ENCODE results near the gene SLC35C1.
A peak's percentile ranks its signal among the peaks of the same experiment; 100 is the strongest.
"Not testable (repeated sequence)": the region's sequence is repeated elsewhere in the genome, so short reads cannot be mapped to it uniquely, and the experiment has no call there.

Gene SLC35C1

GRCh38 chr11:45805305-45806071 lies 539 bp downstream of the SLC35C1 start:
- Histone ChIP-seq H3K27ac (ENCODE audit: low read depth, low read length) (peak overlapping the region; percentile 34; the same call in 1 of the 2 replicates), H3K9ac (ENCODE audit: low read length) (peak overlapping the region; percentile 79), H3K4me1 (ENCODE audit: control insufficient read depth, insufficient read depth, low read length) (peaks cover 22% of the 10 kb centered on the region; the same call in 1 of the 2 replicates), H3K9me3 (ENCODE audit: control insufficient read depth, insufficient read depth, low read depth, low read length) (no peaks in the 10 kb centered on the region), H3K27me3 (ENCODE audit: control insufficient read depth, insufficient read depth, low read length) (peaks cover 31% of the 10 kb centered on the region), H3K4me3 (ENCODE audit: low read depth, low read length) (peak overlapping the region; percentile 90), H3K36me3 (ENCODE audit: control insufficient read depth, insufficient read depth, low read length) (no peaks in the 10 kb centered on the region)

GRCh38 chr11:45806072-45806933 lies 1.4 kb downstream of the SLC35C1 start:
- H3K36me3 ChIP-seq (ENCODE audit: control insufficient read depth, insufficient read depth, low read length) = peaks cover 8% of the 10 kb centered on the region
- H3K4me3 ChIP-seq (ENCODE audit: low read depth, low read length) = peak overlapping the region; percentile 90
- H3K9ac ChIP-seq (ENCODE audit: low read length) = peak overlapping the region; percentile 79
- H3K4me1 ChIP-seq (ENCODE audit: control insufficient read depth, insufficient read depth, low read length) = peaks cover 22% of the 10 kb centered on the region; the same call in 1 of the 2 replicates
- H3K27me3 ChIP-seq (ENCODE audit: control insufficient read depth, insufficient read depth, low read length) = peaks cover 26% of the 10 kb centered on the region
- no peak overlapping the region for H3K27ac ChIP-seq (ENCODE audit: low read depth, low read length)
- no peaks in the 10 kb centered on the region for H3K9me3 ChIP-seq (ENCODE audit: control insufficient read depth, insufficient read depth, low read depth, low read length)

DNA sequence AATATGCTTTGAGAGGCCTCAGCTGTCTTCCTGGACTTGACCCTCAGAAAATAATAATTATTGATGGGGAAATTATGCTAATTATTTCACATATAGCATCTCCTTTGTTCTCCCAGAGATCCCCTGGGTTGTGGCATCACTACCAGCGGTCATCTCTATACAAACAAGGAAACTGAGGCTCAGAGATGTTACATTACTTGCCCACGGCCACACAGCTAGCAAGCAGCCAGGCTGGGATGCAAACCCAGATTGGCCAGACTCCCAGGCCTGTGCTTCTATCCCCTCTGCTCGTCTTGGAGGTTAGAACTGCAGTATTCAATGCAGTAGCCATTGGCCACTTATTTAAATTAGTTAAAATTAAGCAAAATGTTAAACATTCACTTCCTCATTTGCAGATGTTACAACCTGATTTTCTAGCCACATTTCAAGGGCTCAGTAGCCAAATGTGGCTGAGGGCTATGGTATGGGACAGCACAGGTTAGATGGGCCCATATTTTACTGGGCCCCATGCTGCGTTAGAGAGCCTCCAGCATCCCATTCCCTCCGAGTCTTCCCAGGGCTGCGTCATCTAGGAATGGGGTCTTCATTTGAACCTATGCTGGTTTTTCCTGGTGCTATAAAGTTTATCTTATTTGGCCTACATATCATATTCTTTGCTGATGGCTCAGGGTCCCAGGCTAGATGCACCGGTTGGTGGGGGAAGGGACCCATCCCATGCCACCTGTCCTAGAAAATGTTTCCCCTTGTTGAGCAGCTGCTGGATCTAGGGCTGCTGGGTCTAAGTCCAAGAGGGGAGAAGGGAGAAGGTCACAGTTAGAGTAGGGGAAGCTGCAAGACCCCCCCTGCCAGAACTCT lies 2.2 kb downstream of the SLC35C1 start:
- Histone ChIP-seq H3K27ac (ENCODE audit: low read depth, low read length) (no peak overlapping the region), H3K4me1 (ENCODE audit: control insufficient read depth, insufficient read depth, low read length) (peaks cover 22% of the 10 kb centered on the region; the same call in 1 of the 2 replicates), H3K9me3 (ENCODE audit: control insufficient read depth, insufficient read depth, low read depth, low read length) (no peaks in the 10 kb centered on the region), H3K4me3 (ENCODE audit: low read depth, low read length) (no peak overlapping the region), H3K27me3 (ENCODE audit: control insufficient read depth, insufficient read depth, low read length) (peaks cover 21% of the 10 kb centered on the region), H3K36me3 (ENCODE audit: control insufficient read depth, insufficient read depth, low read length) (peaks cover 16% of the 10 kb centered on the region), H3K9ac (ENCODE audit: low read length) (no peak overlapping the region)

DNA sequence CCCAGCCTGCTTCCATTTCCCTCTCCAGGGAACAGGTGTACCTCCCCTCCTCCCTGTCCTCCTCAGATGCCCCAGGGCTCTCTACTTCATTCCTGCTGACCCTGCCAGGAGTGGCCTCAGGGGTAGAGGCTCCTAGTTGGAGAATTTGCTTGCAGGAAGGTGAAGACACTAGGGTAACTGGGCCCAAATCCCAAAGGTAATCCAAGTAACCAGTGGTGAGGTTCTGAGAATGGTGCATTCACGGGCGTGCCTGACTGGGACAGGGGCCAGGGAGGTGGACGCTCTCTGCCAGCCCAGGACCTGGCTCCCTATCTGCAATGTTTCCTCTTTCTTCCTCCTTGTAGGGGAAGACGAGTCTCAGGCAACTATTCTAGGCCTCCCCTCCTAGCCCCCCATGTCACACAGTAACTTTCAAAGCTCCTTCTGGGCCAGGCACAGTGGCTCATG lies 2.9 kb downstream of the SLC35C1 start:
- Histone ChIP-seq H3K4me3 (ENCODE audit: low read depth, low read length) (no peak overlapping the region), H3K9me3 (ENCODE audit: control insufficient read depth, insufficient read depth, low read depth, low read length) (no peaks in the 10 kb centered on the region), H3K36me3 (ENCODE audit: control insufficient read depth, insufficient read depth, low read length) (peaks cover 16% of the 10 kb centered on the region), H3K27me3 (ENCODE audit: control insufficient read depth, insufficient read depth, low read length) (peaks cover 14% of the 10 kb centered on the region), H3K9ac (ENCODE audit: low read length) (no peak overlapping the region), H3K27ac (ENCODE audit: low read depth, low read length) (no peak overlapping the region), H3K4me1 (ENCODE audit: control insufficient read depth, insufficient read depth, low read length) (peaks cover 25% of the 10 kb centered on the region; the same call in 1 of the 2 replicates)

DNA sequence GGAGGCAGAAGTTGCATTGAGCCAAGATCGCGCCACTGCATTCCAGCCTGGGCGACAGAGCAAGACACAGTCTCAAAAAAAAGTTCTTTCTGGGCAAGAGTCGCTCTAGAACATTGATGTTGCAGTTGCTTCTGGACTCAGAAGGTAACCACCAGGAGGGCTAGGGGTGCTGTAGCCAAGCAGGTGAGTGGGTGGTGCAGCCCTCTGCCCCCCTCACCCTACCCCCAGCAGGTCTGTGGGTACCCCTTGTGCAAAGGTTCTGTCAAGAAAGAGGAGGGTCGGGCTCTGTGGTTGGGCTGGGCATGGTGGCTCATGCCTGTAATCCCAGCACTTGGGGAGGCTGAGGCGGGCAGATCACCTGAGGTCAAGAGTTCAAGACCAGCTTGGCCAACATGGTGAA lies 3.5 kb downstream of the SLC35C1 start:
- H3K4me3 ChIP-seq (ENCODE audit: low read depth, low read length); H3K9me3 ChIP-seq (ENCODE audit: control insufficient read depth, insufficient read depth, low read depth, low read length); H3K9ac ChIP-seq (ENCODE audit: low read length); H3K27ac ChIP-seq (ENCODE audit: low read depth, low read length); H3K27me3 ChIP-seq (ENCODE audit: control insufficient read depth, insufficient read depth, low read length): not testable (repeated sequence)
- Histone ChIP-seq H3K4me1 (ENCODE audit: control insufficient read depth, insufficient read depth, low read length) (peaks cover 26% of the 10 kb centered on the region; the same call in 1 of the 2 replicates), H3K36me3 (ENCODE audit: control insufficient read depth, insufficient read depth, low read length) (peaks cover 16% of the 10 kb centered on the region)

DNA sequence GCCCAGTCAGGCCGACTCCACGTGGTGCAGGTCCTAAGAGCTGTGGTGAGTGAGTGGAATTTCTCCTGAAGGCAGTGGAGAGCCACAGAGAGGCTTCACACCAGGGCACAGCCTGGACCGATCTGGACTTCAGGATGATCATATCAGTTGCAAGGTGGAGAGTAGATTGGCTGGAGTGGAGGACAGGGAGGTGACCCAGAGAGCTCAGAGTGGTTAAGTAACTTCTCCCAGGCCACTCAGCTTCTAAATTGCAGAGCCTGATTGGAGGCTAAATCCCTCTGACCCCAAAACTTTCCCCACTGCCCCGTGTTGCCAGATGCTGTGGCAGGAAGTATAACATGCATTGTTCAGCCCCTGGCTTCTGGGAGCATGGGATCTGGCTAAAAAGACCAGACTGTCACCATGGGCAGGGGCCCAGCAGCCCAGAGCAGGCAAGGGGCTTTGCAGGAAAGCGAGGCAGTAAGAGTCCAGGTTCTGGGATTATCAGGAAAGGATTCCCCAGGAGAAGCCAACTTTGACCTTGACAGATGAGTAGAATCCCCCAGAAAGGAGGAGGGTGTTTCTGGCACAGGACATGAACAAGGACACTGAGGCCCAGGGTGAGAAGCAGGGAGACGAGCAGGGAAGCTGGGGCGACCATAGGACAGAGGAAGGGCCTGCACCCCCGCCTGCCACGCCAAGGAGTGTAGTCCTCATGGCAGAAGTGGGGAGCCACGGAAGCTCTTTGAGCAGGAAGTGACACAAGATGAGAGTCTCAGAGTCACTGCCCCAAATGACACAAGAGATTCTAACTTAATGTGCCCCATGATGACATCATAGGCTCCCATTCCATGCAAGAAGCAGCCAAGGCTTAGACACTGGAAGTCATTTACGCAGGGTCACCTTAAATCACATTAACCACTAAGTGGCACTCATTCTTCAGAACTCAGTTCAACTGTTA lies 4.8 kb downstream of the SLC35C1 start:
- no peaks in the 10 kb centered on the region for H3K9me3 ChIP-seq (ENCODE audit: control insufficient read depth, insufficient read depth, low read depth, low read length)
- H3K36me3 ChIP-seq (ENCODE audit: control insufficient read depth, insufficient read depth, low read length) = peaks cover 16% of the 10 kb centered on the region
- H3K9ac ChIP-seq (ENCODE audit: low read length) = no peak overlapping the region
- H3K4me3 ChIP-seq (ENCODE audit: low read depth, low read length) = no peak overlapping the region
- no peaks in the 10 kb centered on the region for H3K27me3 ChIP-seq (ENCODE audit: control insufficient read depth, insufficient read depth, low read length)
- H3K27ac ChIP-seq (ENCODE audit: low read depth, low read length) = no peak overlapping the region
- peaks cover 26% of the 10 kb centered on the region; the same call in 1 of the 2 replicates for H3K4me1 ChIP-seq (ENCODE audit: control insufficient read depth, insufficient read depth, low read length)

GRCh38 chr11:45810431-45811108 lies 5.6 kb downstream of the SLC35C1 start:
- H3K27ac ChIP-seq (ENCODE audit: low read depth, low read length) = no peak overlapping the region
- H3K27me3 ChIP-seq (ENCODE audit: control insufficient read depth, insufficient read depth, low read length) = no peaks in the 10 kb centered on the region
- no peak overlapping the region for H3K9ac ChIP-seq (ENCODE audit: low read length)
- no peaks in the 10 kb centered on the region for H3K9me3 ChIP-seq (ENCODE audit: control insufficient read depth, insufficient read depth, low read depth, low read length)
- peaks cover 16% of the 10 kb centered on the region for H3K36me3 ChIP-seq (ENCODE audit: control insufficient read depth, insufficient read depth, low read length)
- peaks cover 23% of the 10 kb centered on the region; the same call in 1 of the 2 replicates for H3K4me1 ChIP-seq (ENCODE audit: control insufficient read depth, insufficient read depth, low read length)
- no peak overlapping the region for H3K4me3 ChIP-seq (ENCODE audit: low read depth, low read length)

GRCh38 chr11:45811109-45811435 lies 6.1 kb downstream of the SLC35C1 start:
- H3K36me3 ChIP-seq (ENCODE audit: control insufficient read depth, insufficient read depth, low read length) = peaks cover 16% of the 10 kb centered on the region
- peaks cover 20% of the 10 kb centered on the region; the same call in 1 of the 2 replicates for H3K4me1 ChIP-seq (ENCODE audit: control insufficient read depth, insufficient read depth, low read length)
- H3K4me3 ChIP-seq (ENCODE audit: low read depth, low read length) = no peak overlapping the region
- no peak overlapping the region for H3K27ac ChIP-seq (ENCODE audit: low read depth, low read length)
- H3K9me3 ChIP-seq (ENCODE audit: control insufficient read depth, insufficient read depth, low read depth, low read length) = no peaks in the 10 kb centered on the region
- no peak overlapping the region for H3K9ac ChIP-seq (ENCODE audit: low read length)
- H3K27me3 ChIP-seq (ENCODE audit: control insufficient read depth, insufficient read depth, low read length) = no peaks in the 10 kb centered on the region

DNA sequence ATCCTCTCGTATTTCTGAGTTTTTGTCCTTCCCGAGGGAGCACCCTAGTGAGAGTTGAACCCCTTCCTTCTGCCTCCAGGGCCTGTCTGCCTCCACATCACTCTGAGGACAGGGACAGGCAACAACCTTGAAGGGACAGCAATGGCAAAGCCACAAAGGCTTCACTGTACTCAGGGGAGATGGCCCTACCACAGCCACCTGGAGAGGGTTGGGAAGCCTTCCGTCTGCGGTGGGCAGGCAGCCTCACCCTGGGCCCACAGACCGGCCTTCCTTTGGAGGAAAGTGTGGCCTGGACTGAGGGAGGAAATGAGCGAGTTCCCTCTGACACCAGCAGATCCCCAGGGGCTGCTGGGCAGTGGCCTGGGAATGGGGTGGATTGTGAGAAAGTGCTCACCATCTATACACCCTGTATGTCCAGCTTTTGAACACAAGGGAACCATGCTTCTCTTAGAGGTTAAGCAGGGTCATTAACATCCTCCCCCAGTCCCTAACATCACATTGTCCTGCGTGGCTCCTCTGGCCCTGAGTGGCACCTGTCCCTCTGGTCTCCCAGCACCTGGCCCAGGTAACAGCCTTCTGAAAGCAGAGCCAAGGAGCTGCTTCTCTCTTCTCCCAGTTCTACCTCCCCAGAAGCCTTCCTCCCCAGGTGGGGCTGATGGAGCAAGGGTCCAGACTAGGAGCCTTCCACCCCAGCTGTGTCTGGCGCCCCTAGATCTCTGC lies 6.8 kb downstream of the SLC35C1 start:
- no peak overlapping the region for H3K4me3 ChIP-seq (ENCODE audit: low read depth, low read length)
- no peaks in the 10 kb centered on the region for H3K27me3 ChIP-seq (ENCODE audit: control insufficient read depth, insufficient read depth, low read length)
- H3K4me1 ChIP-seq (ENCODE audit: control insufficient read depth, insufficient read depth, low read length) = peaks cover 16% of the 10 kb centered on the region; the same call in 1 of the 2 replicates
- no peak overlapping the region for H3K27ac ChIP-seq (ENCODE audit: low read depth, low read length)
- H3K36me3 ChIP-seq (ENCODE audit: control insufficient read depth, insufficient read depth, low read length) = peaks cover 16% of the 10 kb centered on the region
- H3K9me3 ChIP-seq (ENCODE audit: control insufficient read depth, insufficient read depth, low read depth, low read length) = no peaks in the 10 kb centered on the region
- H3K9ac ChIP-seq (ENCODE audit: low read length) = no peak overlapping the region

All from HUES6 (cell line).